CD4-positive, alpha-beta T cell treated with Interleukin-4 for 1 hour (primary cell): ENCODE results near the gene PPEF1.
"Not testable (repeated sequence)": the region's sequence is repeated elsewhere in the genome, so short reads cannot be mapped to it uniquely, and the experiment has no call there.

Source experiments
- DNase-seq, 2 donors: peaks; one replicate each; pipeline ENCODE4 v3.0.0-alpha.2; 2020 to 2022

The PPEF1 gene

GRCh38 chrX:18702362-18703195 lies 4.9 kb upstream of the PPEF1 start:
- no peak for DNase-seq

GRCh38 chrX:18709833-18710232 lies 2.4 kb downstream of the PPEF1 start:
- no peak for DNase-seq

- no peak for DNase-seq
Measured at GRCh38 chrX:18714910-18715309, 7.5 kb downstream of the PPEF1 start.

- DNase-seq: no peak
Measured at GRCh38 chrX:18719852-18720251, 12.4 kb downstream of the PPEF1 start.

GRCh38 chrX:18721683-18722499 lies 14.4 kb downstream of the PPEF1 start:
- no peak for DNase-seq

- no peak for DNase-seq
Measured at GRCh38 chrX:18722500-18723071, 15.1 kb downstream of the PPEF1 start.

- no peak for DNase-seq
Measured at GRCh38 chrX:18725310-18725943, 18.0 kb downstream of the PPEF1 start.

- no peak for DNase-seq
Measured at GRCh38 chrX:18733287-18733686, 25.8 kb downstream of the PPEF1 start.

- not testable (repeated sequence) for DNase-seq
Measured at GRCh38 chrX:18739609-18740008, 32.2 kb downstream of the PPEF1 start.

- DNase-seq: no peak
Measured at GRCh38 chrX:18748499-18748898, 41.1 kb downstream of the PPEF1 start.

GRCh38 chrX:18753631-18754030 lies 46.2 kb downstream of the PPEF1 start:
- DNase-seq: no peak

GRCh38 chrX:18755651-18756050 lies 48.2 kb downstream of the PPEF1 start:
- DNase-seq: no peak

- no peak for DNase-seq
Measured at GRCh38 chrX:18757956-18758932, 50.8 kb downstream of the PPEF1 start.

- no peak for DNase-seq
Measured at GRCh38 chrX:18761750-18762149, 54.3 kb downstream of the PPEF1 start.

GRCh38 chrX:18763106-18763505 lies 55.7 kb downstream of the PPEF1 start:
- DNase-seq: not testable (repeated sequence)

- DNase-seq: no peak
Measured at GRCh38 chrX:18769364-18769763, 61.9 kb downstream of the PPEF1 start.

- DNase-seq: no peak
Measured at GRCh38 chrX:18769812-18770573, 62.5 kb downstream of the PPEF1 start.

GRCh38 chrX:18789916-18790315 lies 82.5 kb downstream of the PPEF1 start:
- no peak for DNase-seq

- no peak for DNase-seq
Measured at GRCh38 chrX:18792828-18793227, 85.4 kb downstream of the PPEF1 start.

GRCh38 chrX:18793601-18794089 lies 86.2 kb downstream of the PPEF1 start:
- DNase-seq: no peak

GRCh38 chrX:18797141-18797540 lies 89.7 kb downstream of the PPEF1 start:
- no peak for DNase-seq
